Esophagus (tissue), 2 donors: ENCODE data around the gene PDE4C. TPM values are rescaled to one million over a fixed set of nuclear protein-coding genes. Genes with fewer than 3 reads are reported as not detected.

ENCODE experiments used
- H3K27ac ChIP-seq, 2 donors: one replicate each; pipeline ENCODE4 v1.5.1; 2013; ENCODE audit warnings: low read depth in 2 of 2, mild to moderate bottlenecking in 2 of 2, inconsistent platforms in 1 of 2, low read length in 1 of 2, moderate library complexity in 1 of 2
- H3K27me3 ChIP-seq, 2 donors: one replicate each; pipeline ENCODE4 v1.6.1; 2013; ENCODE audit warnings: low read length in 2 of 2, control low read depth in 1 of 2, mild to moderate bottlenecking in 1 of 2; ENCODE audit not compliant: insufficient read depth in 2 of 2, control insufficient read depth in 1 of 2
- H3K36me3 ChIP-seq, 2 donors: one replicate each; pipeline ENCODE4 v1.6.1; 2013; ENCODE audit warnings: low read length in 1 of 2; ENCODE audit not compliant: control insufficient read depth in 2 of 2, insufficient read depth in 2 of 2
- H3K4me1 ChIP-seq, 2 donors: one replicate each; pipeline ENCODE4 v1.6.1; 2013; ENCODE audit warnings: low read length in 1 of 2; ENCODE audit not compliant: control insufficient read depth in 2 of 2, insufficient read depth in 2 of 2
- H3K4me3 ChIP-seq, 2 donors: one replicate each; pipeline ENCODE4 v1.5.1; 2013; ENCODE audit warnings: low read length in 2 of 2, mild to moderate bottlenecking in 2 of 2, low read depth in 1 of 2, moderate library complexity in 1 of 2
- H3K9me3 ChIP-seq, 2 donors: one replicate each; pipeline ENCODE4 v1.6.1; 2013; ENCODE audit warnings: mild to moderate bottlenecking in 2 of 2, low read depth in 1 of 2, low read length in 1 of 2, moderate library complexity in 1 of 2; ENCODE audit not compliant: control insufficient read depth in 2 of 2, insufficient read depth in 1 of 2
- whole genome bisulfite sequencing, 2 donors: extraction: QIAGEN DNeasy Blood & Tissue Kit; methylation state at CpG; one replicate each; pipeline ENCODE4 v1.1.7; 2013; 5-methylcytosine and 5-hydroxymethylcytosine counted together
- polyA plus RNA-seq, 2 donors: library from polyadenylated mRNA; stranded (reverse); fragments of 200-250 nt; gene quantifications; one replicate each; pipeline ENCODE4 v1.2.3, GENCODE V29; 2013
- donor health status: healthy with polysubstance abuse.
- donor health status: Bipolar disorder and iron deficiency.

Gene PDE4C
- polyA plus RNA-seq, 2 donors: 0.07 to 0.39 TPM

DNA sequence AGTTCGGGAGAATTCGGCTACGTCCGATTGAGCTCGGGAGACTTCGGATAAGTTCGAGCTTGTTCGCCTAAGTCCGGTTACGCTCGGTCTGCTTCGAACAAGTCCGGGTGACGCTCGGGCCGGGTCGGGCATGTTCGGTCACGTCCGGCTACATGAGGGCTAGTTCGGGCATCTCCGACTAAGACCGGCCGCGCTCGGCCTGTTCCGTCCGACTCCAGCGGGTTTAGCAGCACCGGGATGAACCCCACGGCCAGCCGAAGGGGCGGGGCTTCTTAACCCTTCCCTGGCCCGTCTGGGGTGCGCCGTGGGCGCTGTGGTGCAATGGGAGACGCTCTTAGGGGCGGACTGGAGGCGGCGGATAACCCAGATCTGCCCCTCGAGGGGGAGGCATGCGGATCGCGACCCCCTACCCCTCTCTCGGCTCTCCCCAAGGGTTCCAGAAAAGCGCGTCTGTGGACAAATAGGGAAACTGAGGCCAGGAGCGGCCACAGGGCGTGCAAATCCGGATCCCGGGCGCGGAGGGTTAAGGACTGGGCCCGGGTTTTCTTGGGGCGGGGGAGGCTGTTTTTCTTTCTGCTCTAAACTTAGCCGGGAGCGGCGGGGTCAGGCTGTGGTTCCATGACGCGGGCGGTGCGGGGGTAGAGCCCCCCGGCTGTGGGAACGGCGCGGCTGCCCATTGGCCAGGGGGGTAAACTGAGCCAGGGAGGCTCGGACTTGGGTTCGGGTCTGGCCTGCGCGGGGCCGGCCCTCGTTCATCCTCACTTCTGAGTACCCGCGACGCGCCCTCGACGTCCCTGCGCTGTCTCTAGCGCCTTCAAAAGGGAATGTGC lies 1.5 kb downstream of the PDE4C start:
- Histone ChIP-seq H3K9me3 (no peaks in the 10 kb centered on the region), H3K4me3 (peak overlapping the region; percentile 20 to 32), H3K27me3 (peaks cover 0 to 12% of the 10 kb centered on the region in 2 donors), H3K36me3 (no peaks in the 10 kb centered on the region), H3K4me1 (peaks cover 5 to 11% of the 10 kb centered on the region in 2 donors), H3K27ac (no peak overlapping the region)
- 3 to 4% methylated on average over 81 of the region's 81 CpGs for WGBS, 2 donors

DNA sequence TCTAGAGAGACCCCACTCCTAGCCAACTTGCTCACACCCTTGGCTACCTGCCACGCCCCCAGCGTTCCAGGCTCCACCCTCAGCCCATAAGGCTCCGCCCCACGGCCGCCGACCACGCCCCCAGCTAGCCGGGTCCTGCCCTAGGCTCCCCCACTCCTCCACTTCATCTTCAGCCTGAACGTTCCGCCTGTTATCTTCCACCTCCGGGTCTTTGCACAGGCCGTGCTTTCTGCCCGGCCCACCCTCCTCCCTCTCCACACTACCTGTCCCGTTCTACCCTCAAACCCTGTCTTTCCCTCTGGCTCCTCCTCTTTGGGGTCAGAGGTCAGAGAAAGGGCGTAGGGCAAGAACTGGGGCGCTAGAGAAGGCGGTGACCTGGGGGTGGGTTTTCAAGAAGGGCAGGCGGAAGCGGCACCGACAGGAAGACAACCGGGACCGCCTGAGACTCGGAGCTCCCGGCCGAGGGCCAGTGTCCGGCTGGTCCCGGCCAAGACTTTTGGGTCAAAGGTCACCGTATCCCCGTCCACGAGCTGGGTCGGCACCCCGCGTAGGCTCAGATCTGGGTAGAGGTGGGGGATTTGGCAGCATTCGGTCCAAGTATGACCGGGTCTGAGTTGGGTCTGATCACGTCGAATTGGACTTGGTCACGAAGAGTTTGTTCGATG lies 2.2 kb downstream of the PDE4C start:
- Histone ChIP-seq H3K4me1 (peaks cover 5 to 11% of the 10 kb centered on the region in 2 donors), H3K27me3 (peaks cover 0 to 12% of the 10 kb centered on the region in 2 donors), H3K9me3 (no peaks in the 10 kb centered on the region), H3K27ac (no peak overlapping the region), H3K4me3 (peak overlapping the region; percentile 19 to 32), H3K36me3 (no peaks in the 10 kb centered on the region)
- WGBS, 2 donors: 8 to 10% methylated on average over 39 of the region's 39 CpGs

DNA sequence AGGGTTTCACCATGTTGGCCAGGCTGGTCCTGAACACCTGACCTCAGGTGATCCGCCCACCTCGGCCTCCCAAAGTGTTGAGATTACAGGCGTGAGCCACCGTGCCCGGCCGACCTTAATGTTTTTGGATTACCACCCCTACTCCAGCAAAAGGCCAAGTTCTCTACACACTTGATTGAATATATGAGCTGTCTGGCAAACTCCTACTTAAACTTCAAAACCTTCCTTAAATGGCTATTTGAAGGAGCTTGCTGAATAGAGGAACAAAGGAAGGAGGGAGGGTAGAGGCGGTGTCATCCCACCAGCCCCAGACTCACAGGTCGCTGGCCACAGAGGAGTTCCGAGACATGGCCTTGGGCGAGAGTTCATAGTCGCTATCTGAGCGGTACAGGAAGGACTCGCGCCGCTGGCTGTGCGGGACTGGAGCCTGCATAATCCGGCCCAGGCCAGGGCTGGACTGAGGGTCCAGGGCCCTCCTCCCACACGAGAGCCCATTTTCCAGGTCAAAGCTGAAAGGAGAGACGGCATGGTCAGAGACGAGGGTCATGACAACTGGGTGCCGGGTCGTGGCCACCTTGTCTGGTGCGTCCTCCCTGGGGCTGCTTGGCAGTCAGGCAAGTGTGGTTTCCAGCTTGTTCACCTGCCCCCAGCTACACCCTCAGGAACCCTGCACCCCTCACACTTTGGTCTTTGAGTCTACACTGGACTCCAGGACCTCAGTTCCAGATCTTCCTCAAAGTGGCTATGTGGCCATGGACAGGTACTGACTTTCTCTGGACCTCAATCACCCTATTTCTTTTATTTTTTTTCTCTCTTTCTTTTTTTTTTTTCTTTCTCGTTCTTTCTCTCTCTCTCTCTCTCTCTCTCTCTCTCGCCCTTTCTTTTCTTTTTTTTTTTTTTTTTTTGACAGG lies 4.2 kb downstream of the PDE4C start:
- H3K36me3 ChIP-seq: no peaks in the 10 kb centered on the region
- no peak overlapping the region for H3K4me3 ChIP-seq
- no peaks in the 10 kb centered on the region for H3K9me3 ChIP-seq
- H3K27me3 ChIP-seq: peaks cover 0 to 10% of the 10 kb centered on the region in 2 donors
- peaks cover 5 to 11% of the 10 kb centered on the region in 2 donors for H3K4me1 ChIP-seq
- WGBS, 2 donors: 83 to 84% methylated on average over 23 to 25 of the region's 25 CpGs
- no peak overlapping the region for H3K27ac ChIP-seq

DNA sequence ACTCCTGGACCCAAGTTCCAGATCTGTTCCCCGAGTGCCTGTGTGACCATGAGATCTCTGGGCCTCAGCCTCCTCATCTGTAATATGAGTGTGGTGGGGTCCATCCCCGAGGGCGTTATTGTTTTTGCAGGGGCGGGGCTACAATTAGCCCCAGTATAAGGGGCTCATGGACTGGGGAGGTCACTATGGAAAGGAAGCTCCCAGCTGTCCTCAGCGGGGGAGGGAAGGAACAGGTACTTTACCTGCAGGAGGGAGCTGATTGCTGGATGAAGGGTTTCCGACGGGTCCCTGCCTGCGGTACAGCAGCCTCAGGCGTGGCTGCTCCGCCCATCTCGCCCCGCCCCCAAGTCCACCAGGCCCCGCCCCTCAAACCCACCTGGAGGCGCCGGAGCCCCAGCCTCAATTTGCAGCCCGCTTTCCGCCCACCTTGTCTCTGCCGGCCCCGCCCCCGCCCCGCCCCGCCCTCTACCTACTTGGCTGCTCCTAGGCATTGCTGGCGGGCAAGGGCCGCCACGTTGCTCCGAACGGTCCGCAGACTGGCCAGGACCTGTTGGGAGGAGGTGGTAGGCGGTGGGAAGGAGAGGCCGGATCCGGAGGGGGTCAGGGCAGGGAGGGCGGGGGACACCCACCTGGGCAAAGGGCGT lies 5.5 kb downstream of the PDE4C start:
- H3K4me1 ChIP-seq: peaks cover 5 to 7% of the 10 kb centered on the region in 2 donors
- WGBS, 2 donors: 7 to 8% methylated on average over 25 to 33 of the region's 33 CpGs
- H3K27ac ChIP-seq: no peak overlapping the region
- H3K36me3 ChIP-seq: no peaks in the 10 kb centered on the region
- no peak overlapping the region for H3K4me3 ChIP-seq
- peaks cover 0 to 7% of the 10 kb centered on the region in 2 donors for H3K27me3 ChIP-seq
- H3K9me3 ChIP-seq: no peaks in the 10 kb centered on the region

DNA sequence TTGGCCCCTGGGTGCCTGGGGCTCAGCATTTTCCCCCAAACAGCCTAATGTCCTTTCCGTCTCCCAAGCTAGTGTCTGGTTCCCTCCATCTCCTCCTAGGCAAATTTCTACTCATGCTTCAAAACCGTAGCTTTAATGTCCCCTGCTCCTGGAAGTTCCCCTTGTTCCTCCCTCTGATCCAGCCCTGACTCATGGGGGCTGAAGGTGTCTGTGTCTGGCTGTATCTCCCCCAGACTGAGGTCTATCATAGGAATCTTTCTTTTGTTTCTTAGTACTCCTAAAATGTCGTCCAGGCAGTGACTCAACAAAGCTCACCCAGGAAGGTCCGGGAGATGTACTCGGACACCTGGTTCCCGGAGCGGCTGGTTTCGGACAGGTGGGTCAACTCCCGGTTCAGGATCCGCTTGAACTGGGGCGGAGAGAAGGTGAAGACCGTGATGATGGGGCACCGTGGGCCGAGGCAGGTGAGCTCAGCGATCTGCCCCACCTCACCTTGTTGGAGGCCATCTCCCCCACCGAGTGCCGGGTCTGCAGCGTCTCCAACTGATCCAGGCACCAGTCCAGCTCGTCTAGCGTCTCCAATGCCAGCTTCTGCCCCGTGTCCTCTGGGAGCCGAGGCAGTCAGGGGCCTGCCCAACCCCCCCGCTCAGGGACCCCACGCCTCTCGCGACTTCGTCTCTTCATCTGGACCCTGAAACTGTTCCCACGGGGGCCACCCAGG lies 6.2 kb downstream of the PDE4C start:
- WGBS, 2 donors: 57% methylated on average over 28 of the region's 28 CpGs
- Histone ChIP-seq H3K27me3 (peaks cover 0 to 2% of the 10 kb centered on the region in 2 donors), H3K4me1 (peaks cover 5 to 6% of the 10 kb centered on the region in 2 donors), H3K36me3 (no peaks in the 10 kb centered on the region), H3K27ac (no peak overlapping the region), H3K9me3 (no peaks in the 10 kb centered on the region), H3K4me3 (no peak overlapping the region)

DNA sequence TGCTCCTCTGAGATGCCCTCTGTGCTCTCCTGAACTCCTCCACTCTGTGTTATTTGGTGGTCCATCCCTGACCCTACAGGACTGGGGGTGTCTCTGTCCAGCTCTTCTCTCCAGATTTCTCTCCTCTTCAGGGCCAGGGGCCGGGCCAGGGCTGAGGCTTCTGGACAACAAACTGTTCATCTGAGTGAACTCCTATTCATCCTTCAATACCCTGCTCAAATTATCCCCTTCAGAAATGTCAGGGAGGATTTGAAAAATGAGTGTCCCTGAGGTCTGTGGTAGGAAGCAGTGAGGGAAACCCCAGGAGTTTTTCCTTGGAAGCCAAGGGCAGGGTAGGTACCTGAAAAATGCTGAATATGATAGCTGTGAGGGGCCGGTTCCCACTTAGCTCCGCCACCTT lies 7.6 kb downstream of the PDE4C start:
- H3K4me1 ChIP-seq: no peaks in the 10 kb centered on the region
- no peaks in the 10 kb centered on the region for H3K9me3 ChIP-seq
- 81 to 85% methylated on average over 3 of the region's 3 CpGs for WGBS, 2 donors
- no peaks in the 10 kb centered on the region for H3K36me3 ChIP-seq
- H3K27ac ChIP-seq: no peak overlapping the region
- H3K4me3 ChIP-seq: no peak overlapping the region
- H3K27me3 ChIP-seq: no peaks in the 10 kb centered on the region

DNA sequence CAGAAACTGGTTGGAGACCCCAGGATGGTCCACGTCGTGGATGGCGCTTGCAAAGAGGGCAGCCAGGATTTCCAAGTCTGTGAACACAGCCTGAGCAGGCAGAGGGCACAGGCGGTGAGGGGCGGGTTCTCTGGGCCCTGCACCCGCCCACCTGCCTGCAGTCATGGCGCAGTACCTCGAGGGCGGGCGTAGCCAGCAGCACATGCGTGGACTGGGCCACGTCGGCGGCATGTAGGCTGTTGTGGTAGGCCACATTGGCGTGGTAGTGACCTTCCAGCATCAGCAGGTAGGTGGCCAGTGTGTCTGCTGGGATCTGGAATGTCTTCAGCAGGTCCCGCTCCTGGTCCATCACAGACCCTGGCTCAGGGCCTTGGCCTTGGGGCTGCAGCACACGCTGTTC lies 8.1 kb downstream of the PDE4C start:
- no peaks in the 10 kb centered on the region for H3K36me3 ChIP-seq
- no peaks in the 10 kb centered on the region for H3K4me1 ChIP-seq
- H3K27me3 ChIP-seq: no peaks in the 10 kb centered on the region
- no peak overlapping the region for H3K27ac ChIP-seq
- H3K9me3 ChIP-seq: no peaks in the 10 kb centered on the region
- no peak overlapping the region for H3K4me3 ChIP-seq
- WGBS, 2 donors: 71 to 77% methylated on average over 17 of the region's 17 CpGs

DNA sequence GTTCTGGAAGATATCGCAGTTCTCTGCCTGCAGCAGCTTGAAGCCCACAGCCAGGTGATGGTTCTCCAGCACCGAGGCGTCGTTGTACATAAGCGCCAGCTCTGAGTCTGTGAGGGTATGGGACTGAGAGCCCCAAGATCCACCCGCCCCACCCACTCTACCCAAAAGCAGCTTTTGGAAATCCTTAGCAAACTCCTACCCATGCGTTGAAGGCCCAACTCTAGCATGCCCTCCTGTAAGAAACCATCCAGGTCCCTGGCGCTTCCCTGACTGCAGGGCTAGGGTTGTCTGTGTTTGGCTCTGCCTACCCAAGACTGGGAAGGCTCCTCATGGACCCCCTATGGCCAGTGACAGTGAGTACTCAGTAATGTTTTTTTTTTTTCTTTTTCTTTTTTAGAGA lies 9.4 kb downstream of the PDE4C start:
- WGBS, 2 donors: 93% methylated on average over 8 of the region's 8 CpGs

More for the DNA sequence above, 9.4 kb downstream of the PDE4C start:
- H3K4me1 ChIP-seq: no peaks in the 10 kb centered on the region
- no peaks in the 10 kb centered on the region for H3K36me3 ChIP-seq
- H3K27me3 ChIP-seq: no peaks in the 10 kb centered on the region
- no peaks in the 10 kb centered on the region for H3K9me3 ChIP-seq
- no peak overlapping the region for H3K4me3 ChIP-seq
- H3K27ac ChIP-seq: no peak overlapping the region
